ENCODE results near the gene CKS2. TPM values are rescaled to one million over a fixed set of nuclear protein-coding genes. Genes with fewer than 3 reads are reported as not detected.

CKS2 gene
- total RNA-seq, 2 donors from 2014 or later: 2.3 to 4.7 TPM

DNA sequence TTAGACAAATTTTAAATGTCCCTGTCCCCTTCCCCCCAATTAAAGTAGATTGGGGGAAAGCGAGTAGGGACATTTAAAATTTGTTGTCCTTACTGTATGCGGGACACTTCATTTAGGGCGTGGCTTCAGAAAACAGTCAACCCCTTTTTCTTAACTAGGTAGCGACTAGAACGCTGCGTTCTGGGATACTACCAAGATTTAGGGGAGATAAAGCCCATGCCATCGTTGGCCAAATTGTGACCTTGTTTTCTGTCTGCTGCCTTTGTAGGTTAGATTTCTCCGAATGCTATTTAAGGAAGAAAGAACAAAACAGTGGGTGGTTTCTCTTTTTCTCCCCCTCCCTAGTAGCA is 1.2 kb downstream of the CKS2 start:
- H3K36me3 ChIP-seq: no peaks in the 10 kb centered on the region
- H3K4me3 ChIP-seq: peak overlapping the region; percentile 76
- H3K4me1 ChIP-seq (ENCODE audit: control insufficient read depth in 1 of 2, low read depth in 2 of 2): peaks cover 7 to 22% of the 10 kb centered on the region in 2 donors
- TF ChIP-seq, protein P1, sequence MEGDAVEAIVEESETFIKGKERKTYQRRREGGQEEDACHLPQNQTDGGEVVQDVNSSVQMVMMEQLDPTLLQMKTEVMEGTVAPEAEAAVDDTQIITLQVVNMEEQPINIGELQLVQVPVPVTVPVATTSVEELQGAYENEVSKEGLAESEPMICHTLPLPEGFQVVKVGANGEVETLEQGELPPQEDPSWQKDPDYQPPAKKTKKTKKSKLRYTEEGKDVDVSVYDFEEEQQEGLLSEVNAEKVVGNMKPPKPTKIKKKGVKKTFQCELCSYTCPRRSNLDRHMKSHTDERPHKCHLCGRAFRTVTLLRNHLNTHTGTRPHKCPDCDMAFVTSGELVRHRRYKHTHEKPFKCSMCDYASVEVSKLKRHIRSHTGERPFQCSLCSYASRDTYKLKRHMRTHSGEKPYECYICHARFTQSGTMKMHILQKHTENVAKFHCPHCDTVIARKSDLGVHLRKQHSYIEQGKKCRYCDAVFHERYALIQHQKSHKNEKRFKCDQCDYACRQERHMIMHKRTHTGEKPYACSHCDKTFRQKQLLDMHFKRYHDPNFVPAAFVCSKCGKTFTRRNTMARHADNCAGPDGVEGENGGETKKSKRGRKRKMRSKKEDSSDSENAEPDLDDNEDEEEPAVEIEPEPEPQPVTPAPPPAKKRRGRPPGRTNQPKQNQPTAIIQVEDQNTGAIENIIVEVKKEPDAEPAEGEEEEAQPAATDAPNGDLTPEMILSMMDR (IDR thresholded peaks at IDR 0.05): no peak
- no peaks in the 10 kb centered on the region for H3K27me3 ChIP-seq (replicated peaks; ENCODE audit: insufficient read depth)
- H3K9me3 ChIP-seq: no peaks in the 10 kb centered on the region
- DNase-seq (ENCODE audit: low spot score) (no peak), ATAC-seq (ENCODE audit: insufficient number of reproducible peaks, low FRiP score, low read depth) (no peak)
- no peak overlapping the region for H3K27ac ChIP-seq

DNA sequence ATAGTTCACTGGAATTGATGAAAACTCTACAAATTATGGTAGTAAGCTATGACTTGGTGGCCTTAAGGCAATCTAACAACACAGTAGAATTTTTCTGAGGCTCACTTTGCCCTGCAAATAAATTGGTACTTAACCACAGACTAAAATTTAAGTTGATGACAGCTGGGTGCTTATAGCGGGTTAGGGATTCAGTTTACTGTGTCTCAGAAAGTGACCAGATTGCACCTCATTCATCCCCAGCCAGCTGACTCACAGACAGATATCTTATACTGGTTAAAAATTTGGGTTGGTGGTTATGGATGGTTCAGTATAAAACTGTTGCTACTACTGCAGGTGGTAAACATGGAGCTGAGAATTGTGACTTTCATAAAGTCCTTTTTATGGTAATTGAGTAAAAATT is 2.8 kb downstream of the CKS2 start:
- no peak overlapping the region for H3K27ac ChIP-seq
- no peak overlapping the region for H3K4me3 ChIP-seq
- H3K27me3 ChIP-seq (replicated peaks; ENCODE audit: insufficient read depth): no peaks in the 10 kb centered on the region
- DNase-seq (ENCODE audit: low spot score): no peak
- peaks cover 10 to 31% of the 10 kb centered on the region in 2 donors for H3K4me1 ChIP-seq (ENCODE audit: control insufficient read depth in 1 of 2, low read depth in 2 of 2)
- TF ChIP-seq, protein P1 (IDR thresholded peaks at IDR 0.05): no peak
- ATAC-seq (ENCODE audit: insufficient number of reproducible peaks, low FRiP score, low read depth): no peak
- H3K9me3 ChIP-seq: no peaks in the 10 kb centered on the region
- H3K36me3 ChIP-seq: no peaks in the 10 kb centered on the region

DNA sequence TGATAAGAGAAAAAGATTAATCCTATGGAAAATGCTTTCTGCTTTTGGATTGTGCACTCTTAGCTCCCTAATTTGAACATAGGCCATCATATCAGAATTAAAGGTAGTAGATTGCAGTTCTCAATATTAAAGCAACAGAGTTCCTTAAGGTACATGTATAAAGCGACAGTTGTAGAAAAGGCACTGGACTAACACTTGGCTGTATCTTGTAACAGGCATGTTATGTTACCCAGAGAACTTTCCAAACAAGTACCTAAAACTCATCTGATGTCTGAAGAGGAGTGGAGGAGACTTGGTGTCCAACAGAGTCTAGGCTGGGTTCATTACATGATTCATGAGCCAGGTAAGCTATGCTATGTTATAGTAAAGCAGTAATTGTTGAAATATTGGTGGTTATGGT is 4.0 kb downstream of the CKS2 start:
- no peaks in the 10 kb centered on the region for H3K36me3 ChIP-seq
- ATAC-seq (ENCODE audit: insufficient number of reproducible peaks, low FRiP score, low read depth) (no peak), DNase-seq (ENCODE audit: low spot score) (no peak)
- H3K4me3 ChIP-seq: no peak overlapping the region
- H3K9me3 ChIP-seq: no peaks in the 10 kb centered on the region
- peaks cover 17 to 33% of the 10 kb centered on the region in 2 donors for H3K4me1 ChIP-seq (ENCODE audit: control insufficient read depth in 1 of 2, low read depth in 2 of 2)
- no peaks in the 10 kb centered on the region for H3K27me3 ChIP-seq (replicated peaks; ENCODE audit: insufficient read depth)
- TF ChIP-seq, protein P1 (IDR thresholded peaks at IDR 0.05): no peak
- H3K27ac ChIP-seq: no peak overlapping the region

DNA sequence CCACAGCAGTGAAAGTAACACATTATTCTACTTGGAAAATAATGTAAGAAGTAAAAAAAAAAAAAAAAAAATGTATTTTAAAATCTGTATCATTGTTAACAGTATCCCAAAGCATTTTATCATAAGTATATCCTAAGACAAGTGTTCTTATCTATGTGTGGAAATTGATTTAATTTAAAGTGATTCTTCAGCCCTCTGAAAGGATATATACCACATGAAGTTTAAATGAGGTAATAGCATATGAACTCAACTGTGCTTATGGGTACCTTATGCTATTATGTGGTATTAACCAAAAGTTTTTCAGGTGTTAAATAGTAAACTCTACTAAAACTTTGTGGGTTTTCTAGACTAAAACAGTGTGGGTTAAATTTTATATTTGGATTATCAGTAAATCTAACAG is 4.5 kb downstream of the CKS2 start:
- Histone ChIP-seq H3K9me3 (no peaks in the 10 kb centered on the region), H3K27ac (no peak overlapping the region), H3K36me3 (no peaks in the 10 kb centered on the region), H3K4me3 (no peak overlapping the region), H3K4me1 (ENCODE audit: control insufficient read depth in 1 of 2, low read depth in 2 of 2) (peaks cover 22 to 37% of the 10 kb centered on the region in 2 donors), H3K27me3 (replicated peaks; ENCODE audit: insufficient read depth) (no peaks in the 10 kb centered on the region)
- TF ChIP-seq, protein P1 (IDR thresholded peaks at IDR 0.05): no peak
- DNase-seq (ENCODE audit: low spot score) (no peak), ATAC-seq (ENCODE audit: insufficient number of reproducible peaks, low FRiP score, low read depth) (no peak)

DNA sequence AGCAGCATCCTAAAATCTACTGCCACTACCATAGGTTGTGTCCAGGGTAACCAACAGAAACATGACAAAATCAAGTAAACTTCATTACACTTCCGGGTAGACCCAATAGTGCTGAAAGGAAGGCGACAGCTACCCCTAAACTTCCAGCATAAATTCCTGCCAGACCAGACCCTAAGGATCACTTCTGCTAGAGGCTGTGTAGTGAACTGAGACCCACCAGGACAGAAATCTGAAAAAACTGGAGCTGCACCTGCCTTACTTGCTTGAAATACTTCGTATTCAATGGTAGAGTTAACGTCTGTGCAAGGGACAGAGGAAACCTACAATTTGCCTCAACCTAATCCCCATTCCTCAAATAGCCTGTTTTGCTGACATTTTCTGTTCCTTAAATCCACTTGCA is 6.3 kb downstream of the CKS2 start:
- TF ChIP-seq, protein P1 (IDR thresholded peaks at IDR 0.05): no peak
- H3K36me3 ChIP-seq: no peaks in the 10 kb centered on the region
- no peak for ATAC-seq (ENCODE audit: insufficient number of reproducible peaks, low FRiP score, low read depth)
- H3K27ac ChIP-seq: peak overlapping the region in 1 of 2 donors; percentile 99
- DNase-seq (ENCODE audit: low spot score): no peak
- H3K4me3 ChIP-seq: no peak overlapping the region
- no peaks in the 10 kb centered on the region for H3K9me3 ChIP-seq
- H3K4me1 ChIP-seq (ENCODE audit: control insufficient read depth in 1 of 2, low read depth in 2 of 2): peaks cover 16 to 37% of the 10 kb centered on the region in 2 donors
- H3K27me3 ChIP-seq (replicated peaks; ENCODE audit: insufficient read depth): no peaks in the 10 kb centered on the region

Data from thoracic aorta (tissue), 2 donors.